Fibroblast of villous mesenchyme (primary cell): Measurements from ENCODE around the gene NUDT22. TPM values are rescaled to one million over a fixed set of nuclear protein-coding genes. Genes with fewer than 3 reads are reported as not detected.
"Not testable (repeated sequence)": the region's sequence is repeated elsewhere in the genome, so short reads cannot be mapped to it uniquely, and the experiment has no call there.

Experiments used
- DNase-seq: peaks from one replicate; pipeline ENCODE4 v3.0.0-alpha.2; 2010; ENCODE audit warnings: low read depth
- H3K4me3 ChIP-seq: 2 replicates; pipeline ENCODE4 v1.5.1; 2011; ENCODE audit warnings: low read depth, mild to moderate bottlenecking, low read length
- CTCF ChIP-seq: IDR thresholded peaks from 2 replicates; pipeline ENCODE4 v1.5.1; 2012; ENCODE audit warnings: low read depth, mild to moderate bottlenecking, low read length; ENCODE audit not compliant: insufficient read depth
- total RNA-seq: library from RNA; depleted of rRNA; stranded (reverse); fragments of >200 nt; gene quantifications from 2 replicates; pipeline ENCODE4 v1.2.3, GENCODE V29; 2012

Gene NUDT22
- total RNA-seq, 1 donor: 43.6 TPM

- H3K4me3 ChIP-seq: no peak overlapping the region
- DNase-seq: no peak
- no peak for TF ChIP-seq CTCF
Measured at GRCh38 chr11:64243236-64243854, 17.3 kb downstream of the NUDT22 start.

DNA sequence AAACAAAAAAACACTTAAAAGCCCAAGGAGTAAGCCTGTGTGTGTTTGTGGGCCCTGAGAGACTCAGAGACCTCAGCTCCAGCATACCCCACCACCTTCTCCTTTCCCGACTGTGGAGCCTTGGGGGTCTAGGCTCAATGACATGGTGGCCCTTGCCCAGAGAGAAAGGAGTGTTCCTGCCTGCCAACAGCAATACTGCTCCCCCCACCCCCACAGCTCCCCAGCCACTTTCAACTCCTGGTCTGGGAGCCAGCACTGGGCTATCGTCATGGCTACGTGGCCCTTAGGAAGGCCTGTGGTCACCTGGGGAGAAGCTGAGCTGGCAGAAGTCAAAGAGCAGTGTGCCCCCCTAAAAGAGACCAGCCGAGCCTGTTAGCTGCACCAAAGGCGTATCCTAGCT lies 18.0 kb downstream of the NUDT22 start:
- no peak overlapping the region for H3K4me3 ChIP-seq
- TF ChIP-seq CTCF: no peak
- no peak for DNase-seq

DNA sequence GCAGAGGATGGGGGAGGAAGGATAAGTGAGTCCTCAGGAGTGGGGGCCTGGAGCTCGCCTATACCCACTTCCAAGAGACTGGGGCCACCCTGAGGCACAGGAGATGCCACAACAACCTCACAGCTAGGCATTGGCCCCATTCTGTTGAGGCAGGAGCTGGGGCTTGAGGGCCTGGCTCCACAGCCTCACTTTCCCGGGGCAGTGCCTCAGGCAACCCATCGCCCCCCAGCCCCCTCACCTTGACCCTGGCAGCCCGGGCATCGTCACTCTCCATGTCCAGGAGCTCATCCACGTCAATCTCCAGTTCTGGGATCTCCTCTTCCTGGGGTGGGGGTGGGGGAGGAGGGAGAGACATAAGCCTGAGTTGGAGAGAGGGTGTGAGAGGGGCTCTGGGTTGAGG lies 18.9 kb downstream of the NUDT22 start:
- H3K4me3 ChIP-seq: peak overlapping the region; percentile 82
- DNase-seq: no peak
- no peak for TF ChIP-seq CTCF

- peak overlapping the region; percentile 82 for H3K4me3 ChIP-seq
- no peak for TF ChIP-seq CTCF
- no peak for DNase-seq
Measured at GRCh38 chr11:64245401-64245796, 19.3 kb downstream of the NUDT22 start.

- peak; percentile 71 for DNase-seq
- no peak for TF ChIP-seq CTCF
- peak overlapping the region; percentile 82 for H3K4me3 ChIP-seq
Measured at GRCh38 chr11:64245797-64246620, 19.9 kb downstream of the NUDT22 start.

DNA sequence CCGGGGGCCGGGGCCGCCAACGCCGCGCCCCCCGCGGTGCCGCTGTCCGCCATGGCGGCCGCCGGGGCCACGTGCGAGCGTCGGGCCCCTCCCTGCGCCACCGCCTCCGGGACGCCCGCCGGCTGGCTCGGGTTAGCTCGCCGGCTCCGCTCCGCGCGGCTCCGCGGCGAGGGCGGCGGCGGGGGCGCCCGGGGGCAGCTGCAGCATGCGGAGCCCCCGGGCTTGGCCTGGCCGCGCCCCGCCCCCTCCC lies 20.5 kb downstream of the NUDT22 start:
- H3K4me3 ChIP-seq: peak overlapping the region; percentile 82
- not testable (repeated sequence) for DNase-seq

- DNase-seq: peak; percentile 83
- TF ChIP-seq CTCF: no peak
- peak within 1 kb of the TSS; percentile 82 for H3K4me3 ChIP-seq
Measured at GRCh38 chr11:64246871-64247728, 21.0 kb downstream of the NUDT22 start, which contains the start of gene PPP1R14B. Gene PPP1R14B (minus strand): TSS chr11:64246943. CDS start chr11:64246673, 270 bp downstream.
